T-helper 2 cell (primary cell): ENCODE results near the gene ICA1.

Source experiments
- DNase-seq, 5 experiments: peaks; one replicate each; pipeline versions ENCODE4 v3.0.0 to v3.0.0-alpha.2; 2012 to 2022

The ICA1 gene

GRCh38 chr7:8157296-8157695 lies 104.7 kb downstream of the ICA1 start:
- DNase-seq, result no peak

- DNase-seq, result no peak
Measured at GRCh38 chr7:8155836-8156235, 106.1 kb downstream of the ICA1 start.

GRCh38 chr7:8154272-8154671 lies 107.7 kb downstream of the ICA1 start:
- peak in 1 of 5 experiments; percentile 36 for DNase-seq

- peak in 1 of 5 experiments; percentile 50 for DNase-seq
Measured at GRCh38 chr7:8152489-8153192, 109.3 kb downstream of the ICA1 start.

- no peak for DNase-seq
Measured at GRCh38 chr7:8151161-8151725, 110.7 kb downstream of the ICA1 start.

- peak in 1 of 5 experiments; percentile 45 for DNase-seq
Measured at GRCh38 chr7:8149222-8149621, 112.7 kb downstream of the ICA1 start.

GRCh38 chr7:8147760-8148463 lies 114.1 kb downstream of the ICA1 start:
- DNase-seq, result no peak

GRCh38 chr7:8146788-8147413 lies 115.1 kb downstream of the ICA1 start:
- no peak for DNase-seq

GRCh38 chr7:8146106-8146787 lies 115.7 kb downstream of the ICA1 start:
- no peak for DNase-seq

GRCh38 chr7:8144856-8145255 lies 117.1 kb downstream of the ICA1 start:
- DNase-seq, result no peak

- DNase-seq, result no peak
Measured at GRCh38 chr7:8143151-8143874, 118.7 kb downstream of the ICA1 start.

- DNase-seq, result no peak
Measured at GRCh38 chr7:8142477-8142876, 119.5 kb downstream of the ICA1 start.

- no peak for DNase-seq
Measured at GRCh38 chr7:8141070-8141469, 120.9 kb downstream of the ICA1 start.

GRCh38 chr7:8136051-8136730 lies 125.8 kb downstream of the ICA1 start:
- no peak for DNase-seq

GRCh38 chr7:8135417-8135816 lies 126.5 kb downstream of the ICA1 start:
- DNase-seq, result no peak

- peak in 2 of 5 experiments; percentile 19 to 89 for DNase-seq
Measured at GRCh38 chr7:8134089-8134733, 127.8 kb downstream of the ICA1 start.

GRCh38 chr7:8133188-8133848 lies 128.6 kb downstream of the ICA1 start:
- DNase-seq, result peak in 1 of 5 experiments; percentile 41

GRCh38 chr7:8131694-8132605 lies 130.0 kb downstream of the ICA1 start:
- peak in 2 of 5 experiments; percentile 79 to 88 for DNase-seq

GRCh38 chr7:8130663-8131062 lies 131.3 kb downstream of the ICA1 start:
- DNase-seq, result no peak
